GM19467 (cell line): ENCODE results near the gene MMP17.

Experiments used
- ATAC-seq: cut with Tn5 transposase; IDR thresholded peaks from one replicate; pipeline ENCODE4 v1.9.1; 2021; ENCODE audit warnings: mild to moderate bottlenecking, moderate library complexity; ENCODE audit not compliant: unreplicated experiment

The MMP17 gene

DNA sequence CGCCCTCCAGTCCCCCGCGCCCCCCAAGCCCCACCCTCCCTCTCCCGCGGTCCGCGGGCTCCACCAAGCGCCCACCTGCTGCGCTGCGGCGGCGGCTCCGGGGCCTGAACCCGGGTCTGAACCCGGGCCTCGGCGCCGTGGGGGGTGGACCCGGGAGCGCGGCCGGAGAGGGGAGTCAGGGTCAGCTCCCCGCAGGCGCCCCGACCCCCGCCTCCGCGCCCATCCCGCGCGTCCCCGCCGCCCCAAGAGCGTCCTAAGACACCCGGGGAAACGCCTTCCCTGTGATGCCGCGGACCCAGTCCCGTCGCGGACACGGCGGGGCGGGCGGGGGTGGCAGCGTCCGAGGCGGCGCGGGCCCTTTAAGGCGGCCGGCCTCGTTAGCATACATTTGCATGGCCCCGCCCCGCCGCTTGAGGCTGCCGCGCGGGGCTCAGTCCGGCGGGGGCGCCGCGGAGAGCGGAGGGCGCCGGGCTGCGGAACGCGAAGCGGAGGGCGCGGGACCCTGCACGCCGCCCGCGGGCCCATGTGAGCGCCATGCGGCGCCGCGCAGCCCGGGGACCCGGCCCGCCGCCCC, at the start of gene MMP17:
MMP17 (plus strand) TSS at position 433 of the 574 bp plus-strand sequence; CDS start at position 535, 102 bp downstream.
- ATAC-seq = peak; percentile 54

DNA sequence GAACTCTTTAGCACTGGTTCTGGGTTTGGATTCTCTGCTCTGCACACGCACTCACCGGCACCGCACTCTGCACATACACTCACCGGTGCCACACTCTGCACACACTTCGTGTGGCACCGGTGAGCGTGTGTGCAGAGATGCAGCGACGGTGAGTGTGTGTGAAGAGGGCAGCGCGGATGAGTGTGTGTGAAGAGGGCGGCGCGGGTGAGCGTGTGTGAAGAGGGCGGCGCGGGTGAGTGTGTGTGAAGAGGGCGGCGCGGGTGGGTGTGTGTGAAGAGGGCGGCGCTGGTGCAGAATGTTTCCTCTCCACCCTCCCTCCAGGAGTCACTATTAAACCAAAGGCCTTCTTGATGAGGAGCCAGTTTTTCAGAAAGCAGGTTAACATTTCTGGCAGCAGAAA, 49.2 kb upstream of the MMP17 start:
- no peak for ATAC-seq

DNA sequence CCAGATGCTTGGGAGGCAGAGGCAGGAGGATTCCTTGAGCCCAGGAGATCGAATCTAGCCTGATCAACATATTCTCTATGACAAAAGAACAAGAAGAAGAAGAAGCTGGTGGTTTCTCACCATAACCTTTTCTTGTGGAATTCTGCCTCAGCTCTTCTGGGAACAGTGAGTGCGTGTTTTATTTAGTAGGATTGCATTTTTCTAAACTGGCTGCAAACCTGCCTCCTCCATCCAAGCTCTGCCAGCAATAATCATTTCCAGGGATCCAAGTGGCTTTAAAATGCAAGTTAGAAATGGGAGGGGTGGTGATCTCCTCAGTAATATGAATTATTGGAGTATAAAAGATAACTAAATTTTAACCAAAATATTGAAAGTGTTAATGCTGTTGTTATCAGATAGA, 46.1 kb upstream of the MMP17 start:
- no peak for ATAC-seq

DNA sequence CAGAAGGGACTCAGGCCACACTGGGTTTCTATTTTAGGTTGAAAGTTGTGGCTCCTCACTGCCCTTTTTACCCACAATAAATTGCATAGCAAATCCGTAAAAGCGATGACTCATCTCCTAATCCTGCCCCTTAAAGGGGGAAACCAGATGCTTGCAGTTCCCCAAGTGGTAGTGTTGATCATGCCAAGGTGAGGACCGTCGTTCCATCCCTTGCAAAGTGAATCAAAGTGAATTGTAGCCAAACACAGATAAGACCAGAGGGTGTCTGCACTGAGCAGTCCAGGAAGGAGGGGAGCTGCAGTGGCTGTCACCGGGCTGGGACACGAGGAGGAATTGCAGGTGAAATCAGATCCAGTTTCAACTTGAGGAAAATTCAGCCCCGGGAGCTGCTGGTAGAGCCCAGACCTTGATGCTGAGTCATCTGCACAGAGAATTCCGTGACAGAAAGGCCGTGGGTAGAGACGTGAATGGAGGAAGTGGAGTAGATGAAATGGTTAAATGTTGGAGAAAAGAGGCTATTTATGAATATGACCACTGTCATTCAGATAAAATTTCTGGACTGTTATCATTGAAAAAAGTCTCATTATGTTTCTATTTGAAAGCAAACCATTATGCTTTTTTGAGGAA, 44.2 kb upstream of the MMP17 start:
- ATAC-seq = peak; percentile 70

DNA sequence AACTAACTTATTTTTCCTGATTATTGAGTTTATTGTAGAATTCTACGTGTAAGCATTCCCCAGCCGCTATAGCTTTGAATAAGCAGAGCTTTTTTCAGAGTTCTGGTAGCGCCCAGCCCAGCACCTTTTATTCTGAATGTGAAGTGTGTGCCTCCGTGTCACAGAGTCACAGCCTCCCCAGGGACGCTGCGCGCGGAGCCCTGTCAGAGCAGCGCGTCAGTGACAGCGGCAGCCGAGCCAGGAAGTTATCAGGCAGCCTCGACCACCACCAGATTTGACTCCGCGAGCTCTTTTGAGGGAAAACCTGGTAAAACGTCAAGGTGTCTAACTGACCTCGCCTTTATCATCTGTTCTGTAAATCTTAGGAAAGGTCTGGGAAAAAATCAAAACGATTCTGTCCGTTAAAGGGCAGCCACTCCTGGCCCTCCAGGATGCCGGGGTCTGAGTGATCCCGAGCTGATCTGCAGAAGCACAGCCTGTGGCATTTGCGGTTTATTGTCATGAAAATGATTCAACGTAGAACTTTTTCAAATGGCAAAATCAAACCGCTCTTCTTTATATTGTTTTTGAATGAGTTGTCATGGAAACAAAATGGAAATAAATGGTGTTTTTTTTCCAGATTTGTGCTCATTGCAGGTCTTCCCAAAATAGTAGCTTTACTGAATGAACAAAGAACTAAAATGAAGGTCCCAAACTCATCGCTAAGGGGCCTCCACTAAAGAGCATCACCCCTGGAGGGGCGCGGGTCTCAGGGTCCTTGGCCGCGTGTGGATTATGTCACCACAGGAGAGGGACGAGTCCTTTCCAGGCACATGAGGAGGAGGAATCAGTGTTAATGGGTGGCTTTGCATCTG, 43.1 kb upstream of the MMP17 start:
- no peak for ATAC-seq

DNA sequence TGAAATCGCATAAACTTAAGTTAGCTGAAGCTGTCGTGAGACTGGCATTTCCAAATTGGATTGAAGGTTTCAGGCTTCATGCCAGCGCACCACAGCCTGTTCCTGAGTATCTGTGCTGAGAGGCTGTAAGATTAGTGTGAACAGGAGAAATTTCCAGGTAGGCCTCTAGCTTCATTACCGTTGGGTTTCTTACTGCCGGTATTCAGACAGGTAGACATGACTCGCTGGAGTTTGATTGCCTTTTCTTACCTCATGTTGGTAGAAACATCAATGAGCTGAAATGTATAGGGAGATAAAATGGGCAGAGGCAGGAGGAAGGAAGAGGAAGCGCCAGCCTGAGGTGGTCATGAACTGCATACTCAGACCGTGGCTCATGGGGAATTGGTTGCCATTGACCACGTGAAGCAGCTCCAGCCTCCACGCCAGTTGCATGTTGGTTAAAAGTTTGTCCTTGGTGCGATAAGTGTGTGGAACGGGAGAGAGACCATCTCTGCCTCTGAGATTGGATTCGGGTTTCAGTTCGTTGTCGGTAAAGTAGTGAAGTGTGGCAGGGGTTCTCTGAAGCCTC, 42.3 kb upstream of the MMP17 start:
- no peak for ATAC-seq

DNA sequence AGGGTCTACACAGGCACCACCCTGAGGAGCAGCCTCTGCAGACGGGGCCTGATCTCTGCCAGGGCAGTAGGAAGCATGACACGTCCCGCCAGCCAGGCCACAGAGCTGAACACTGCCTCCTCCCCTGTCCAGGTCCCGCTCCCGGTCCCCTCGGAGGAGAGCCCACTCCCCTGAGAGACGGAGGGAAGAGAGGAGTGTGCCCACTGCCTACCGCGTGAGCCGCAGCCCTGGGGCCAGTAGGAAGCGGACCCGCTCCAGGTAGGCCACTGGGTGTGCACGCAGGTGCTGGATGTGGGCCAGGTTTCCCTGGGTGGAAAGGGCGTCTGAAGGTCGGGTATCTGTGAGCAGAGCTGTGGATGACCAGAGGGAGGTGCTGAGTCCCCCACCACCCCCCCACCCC, 41.9 kb upstream of the MMP17 start:
- ATAC-seq = no peak

DNA sequence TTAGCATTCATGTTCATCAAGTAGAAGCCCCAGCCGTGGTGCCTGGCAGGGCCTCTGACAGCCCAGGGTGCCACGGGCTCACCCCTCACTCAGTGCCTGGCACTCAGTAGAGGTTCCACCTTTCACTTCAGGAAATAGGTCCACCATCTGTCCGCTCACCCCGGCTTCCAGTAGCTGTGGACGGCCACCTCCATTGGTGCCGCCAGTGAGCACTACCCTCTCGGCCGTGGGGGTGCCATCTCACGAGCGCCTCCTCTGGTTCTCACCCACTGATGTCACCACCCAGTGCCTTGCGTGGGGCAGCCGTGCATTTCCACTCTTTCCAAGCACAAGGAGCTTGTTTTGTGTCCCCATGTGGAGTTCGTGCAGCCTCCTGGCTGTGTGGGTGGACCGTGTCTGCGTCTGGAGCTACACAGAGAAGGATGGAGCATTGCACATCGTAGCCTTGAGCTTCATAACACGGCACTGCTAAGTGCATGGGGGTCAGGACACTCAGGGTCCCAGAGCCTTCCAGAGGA, 41.0 kb upstream of the MMP17 start:
- ATAC-seq = no peak

DNA sequence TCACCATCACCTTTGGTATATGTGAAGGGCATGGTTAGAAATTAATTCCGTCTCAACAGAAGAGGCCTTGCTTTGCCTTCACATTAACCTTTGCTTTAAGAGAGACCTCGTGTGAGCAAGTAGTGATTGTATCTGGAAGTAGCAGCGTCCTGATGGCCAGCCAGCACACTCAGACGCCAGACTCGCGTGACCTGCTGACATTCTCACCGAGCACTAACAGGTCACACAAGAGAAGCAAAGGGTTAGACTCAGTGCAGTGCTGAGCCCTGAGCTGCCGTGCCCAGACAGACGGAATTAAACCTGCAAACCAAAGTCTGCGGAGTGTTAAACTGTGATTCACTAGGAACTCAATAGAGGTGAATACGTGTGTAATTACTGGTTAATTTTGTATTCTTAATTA, 40.1 kb upstream of the MMP17 start:
- no peak for ATAC-seq

DNA sequence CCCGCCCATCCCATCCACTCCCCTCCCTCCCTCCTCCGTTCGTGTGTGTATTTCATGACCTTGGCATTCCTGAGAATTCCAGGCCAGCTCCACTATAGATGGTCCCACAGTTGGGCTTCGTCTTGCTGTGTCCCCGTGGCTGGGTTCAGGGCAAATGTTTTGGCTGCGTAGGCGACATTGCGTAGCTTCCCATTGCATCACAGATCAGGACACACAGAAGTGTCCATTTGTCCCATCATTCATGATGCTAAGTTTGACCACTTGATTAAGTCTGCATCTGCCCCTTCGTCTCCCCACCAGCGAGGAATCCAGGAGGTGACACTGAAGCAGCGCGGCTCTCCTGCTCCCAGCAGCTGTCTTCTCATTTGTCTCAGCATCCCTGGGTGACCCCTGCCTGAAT, 38.6 kb upstream of the MMP17 start:
- ATAC-seq = no peak

DNA sequence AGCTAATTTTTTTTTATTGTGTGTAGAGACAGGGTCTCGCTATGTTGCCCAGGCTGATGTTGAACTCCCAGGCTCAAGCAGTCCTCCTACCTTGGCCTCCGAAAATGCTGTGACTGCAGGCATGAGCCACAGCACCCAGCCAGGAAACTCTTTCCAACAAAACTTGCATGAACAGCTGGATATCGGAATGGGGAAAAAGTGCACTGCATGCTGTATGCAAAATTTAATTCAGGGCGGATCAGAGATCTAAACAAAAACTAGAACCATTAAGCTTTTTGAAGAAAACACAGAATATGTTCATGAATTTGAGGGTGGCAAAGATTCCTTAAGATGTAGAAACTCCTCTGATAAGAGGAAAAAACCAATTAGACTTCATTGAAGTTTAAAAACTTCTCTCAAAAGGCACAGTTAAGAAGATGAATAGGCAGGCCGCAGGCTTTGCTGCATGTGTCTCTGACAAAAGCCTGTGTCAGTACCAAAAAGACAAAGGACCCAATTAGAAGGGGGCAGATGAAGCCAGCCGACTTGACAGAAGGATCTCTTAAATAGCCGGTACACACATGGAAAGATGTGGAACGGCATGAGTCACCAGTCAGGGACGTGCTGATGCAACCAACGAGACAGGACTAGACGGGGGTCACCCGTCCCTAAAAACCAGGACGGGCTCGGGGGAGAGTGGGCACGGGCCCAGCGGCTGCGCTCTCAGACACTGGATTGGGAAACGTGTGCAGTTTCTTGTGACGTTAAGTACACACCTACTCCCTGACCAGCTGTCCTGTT, 34.8 kb upstream of the MMP17 start:
- ATAC-seq = no peak

DNA sequence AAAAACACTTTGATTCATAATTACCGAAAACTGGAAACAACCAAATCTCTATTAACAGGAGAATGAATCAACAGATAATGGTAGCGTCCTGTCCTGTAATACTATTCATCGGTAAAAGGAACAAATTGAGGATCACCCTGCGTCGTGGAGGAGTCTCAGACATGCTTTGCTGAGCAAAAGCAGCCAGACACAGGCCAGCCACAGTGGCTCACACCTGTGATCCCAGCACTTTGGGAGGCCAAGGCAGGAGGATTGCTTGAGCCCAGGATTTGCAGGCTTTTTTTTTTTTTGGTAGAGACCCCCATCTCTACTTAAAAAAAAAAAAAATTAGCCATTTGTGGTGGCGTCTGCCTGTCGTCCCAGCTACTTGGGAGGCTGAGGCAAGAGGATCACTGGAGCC, 34.1 kb upstream of the MMP17 start:
- no peak for ATAC-seq

DNA sequence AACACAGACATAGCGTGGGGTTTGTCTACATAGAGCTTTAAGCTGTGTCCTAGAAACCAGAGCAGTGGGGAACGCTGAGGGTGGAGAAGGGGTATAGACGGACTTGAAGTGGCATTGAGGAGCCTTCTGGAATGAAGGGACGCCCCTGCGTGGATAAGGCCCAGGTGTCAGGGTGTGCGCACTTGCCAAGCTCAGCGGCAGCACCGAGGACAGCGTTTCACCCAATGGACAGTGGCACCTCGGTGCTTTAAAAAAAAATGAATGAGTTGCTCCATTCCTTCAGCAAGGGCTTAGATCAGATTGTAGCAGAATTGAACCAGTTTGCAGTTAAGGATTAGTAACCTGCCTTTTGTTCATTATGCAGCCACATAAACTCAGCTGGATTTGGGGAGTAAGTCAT, 33.6 kb upstream of the MMP17 start:
- no peak for ATAC-seq

DNA sequence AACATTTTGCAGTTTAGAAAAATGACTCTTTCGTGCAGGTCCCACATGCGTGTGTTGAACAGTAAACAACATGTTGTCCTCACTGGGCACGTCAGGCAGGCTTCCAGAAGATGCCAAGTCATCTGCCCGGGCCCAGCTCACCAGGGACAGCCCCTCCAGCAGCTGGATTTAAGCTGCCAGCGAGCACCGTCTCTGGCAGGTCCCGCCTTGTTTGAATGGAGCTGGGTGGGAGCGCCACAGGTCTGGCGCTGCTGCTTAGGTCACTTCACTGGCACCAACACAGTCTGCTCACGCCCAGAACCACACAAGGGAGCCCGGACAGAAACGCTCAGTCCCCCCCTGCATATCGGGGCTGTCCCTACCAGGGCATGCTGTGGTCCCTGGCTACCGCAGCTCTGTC, 33.1 kb upstream of the MMP17 start:
- no peak for ATAC-seq

DNA sequence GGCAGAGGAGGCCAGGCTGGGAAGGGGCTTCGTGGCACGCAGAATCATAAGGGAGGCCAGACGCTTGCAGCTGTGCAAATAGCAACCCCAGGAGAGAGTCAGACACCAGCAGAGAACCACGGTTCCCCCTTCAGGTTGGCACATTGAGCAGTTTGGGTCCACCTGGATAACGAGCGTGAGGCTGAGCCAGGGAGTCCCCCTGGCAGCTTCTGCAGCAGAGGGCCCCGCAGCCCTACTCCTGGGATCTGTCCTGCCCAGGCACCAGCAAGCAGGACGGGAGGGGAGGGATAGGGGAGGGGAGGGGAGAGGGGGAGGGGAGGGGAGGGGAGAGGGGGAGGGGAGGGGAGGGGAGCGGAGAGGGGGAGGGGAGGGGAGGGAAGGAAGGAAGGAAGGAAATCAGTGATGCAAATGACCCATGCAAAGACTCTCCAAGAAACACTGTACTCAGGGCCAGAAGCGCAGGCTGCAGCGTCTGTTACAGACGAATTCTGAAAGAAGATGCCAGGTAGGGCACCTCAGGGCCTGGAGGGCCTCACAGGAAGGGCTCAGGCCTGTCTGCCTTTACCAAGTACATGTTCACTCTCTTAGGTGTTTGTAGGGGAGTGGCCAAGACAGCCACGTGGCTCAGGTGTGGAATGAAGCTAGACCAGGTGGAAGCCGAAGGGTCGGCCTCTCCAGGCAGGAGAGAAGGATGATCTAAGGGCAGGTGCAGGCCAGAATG, 32.3 kb upstream of the MMP17 start:
- no peak for ATAC-seq

DNA sequence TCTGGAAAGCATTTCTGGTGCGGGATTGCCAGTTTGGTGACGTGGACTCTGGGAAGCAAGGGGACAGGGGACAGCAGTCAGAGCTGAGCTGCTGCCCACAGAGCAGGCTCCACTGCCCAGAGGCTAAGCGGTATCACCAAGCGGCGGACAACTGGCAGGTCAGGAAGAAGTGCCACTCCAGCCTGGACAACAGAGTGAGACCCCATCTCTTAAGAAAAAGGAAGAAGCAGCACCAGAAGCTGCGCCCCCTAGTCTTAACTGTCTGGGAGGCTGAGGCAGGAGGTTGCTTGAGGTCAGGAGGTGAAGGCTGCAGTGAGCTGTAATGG, 31.8 kb upstream of the MMP17 start:
- ATAC-seq = no peak

DNA sequence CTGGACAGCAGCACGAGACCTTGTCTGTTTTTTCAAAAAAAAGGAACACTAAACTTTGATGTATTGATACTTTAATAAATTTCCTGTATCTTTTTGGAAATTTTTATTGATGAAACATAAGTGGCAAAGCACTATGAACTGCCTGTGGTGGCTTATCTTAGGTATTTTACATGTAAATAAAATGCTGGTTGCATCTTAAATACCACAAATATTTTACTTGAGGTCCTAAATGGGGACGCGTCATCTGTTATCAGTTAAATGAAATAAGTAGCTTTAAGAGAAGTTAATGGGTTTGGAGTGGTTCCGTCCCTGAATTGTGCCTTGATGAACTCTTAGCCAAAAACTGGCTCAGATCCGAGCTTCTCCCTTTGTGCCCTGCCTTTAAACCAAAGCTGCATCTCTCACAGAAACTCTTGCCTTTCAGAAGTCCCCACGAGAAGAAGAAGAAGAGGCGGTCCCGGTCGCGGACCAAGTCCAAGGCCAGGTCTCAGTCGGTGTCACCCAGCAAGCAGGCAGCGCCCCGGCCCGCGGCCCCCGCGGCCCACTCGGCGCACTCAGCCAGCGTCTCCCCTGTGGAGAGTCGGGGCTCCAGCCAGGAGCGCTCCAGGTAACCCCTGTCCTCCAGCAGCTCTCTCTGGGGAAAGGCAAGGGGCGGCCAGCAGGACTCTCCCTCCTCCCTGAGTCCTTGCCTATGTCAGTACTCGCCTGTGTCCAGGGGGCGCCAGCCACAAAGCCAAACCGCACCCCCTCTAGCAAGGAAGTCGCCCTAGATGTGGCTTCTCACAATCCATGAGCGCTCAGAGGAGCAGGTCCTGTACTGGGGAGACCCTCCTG, 31.2 kb upstream of the MMP17 start:
- no peak for ATAC-seq

DNA sequence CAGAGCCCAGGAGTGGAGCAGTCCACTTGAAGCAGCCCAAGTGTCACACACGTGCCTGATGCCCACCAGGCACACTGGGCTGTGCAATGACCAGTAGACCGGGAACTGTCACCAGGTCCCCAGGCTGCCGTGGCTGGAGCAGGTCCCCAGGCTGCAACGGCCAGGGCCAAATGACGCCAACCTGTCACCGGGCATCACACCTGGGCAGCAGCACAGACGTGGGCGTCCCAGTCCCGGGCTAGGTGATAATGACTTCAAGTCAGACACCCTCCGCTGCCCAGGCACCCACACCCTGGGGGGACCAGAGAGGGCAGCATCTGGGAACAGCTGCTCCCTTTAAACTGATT, 30.6 kb upstream of the MMP17 start:
- no peak for ATAC-seq

DNA sequence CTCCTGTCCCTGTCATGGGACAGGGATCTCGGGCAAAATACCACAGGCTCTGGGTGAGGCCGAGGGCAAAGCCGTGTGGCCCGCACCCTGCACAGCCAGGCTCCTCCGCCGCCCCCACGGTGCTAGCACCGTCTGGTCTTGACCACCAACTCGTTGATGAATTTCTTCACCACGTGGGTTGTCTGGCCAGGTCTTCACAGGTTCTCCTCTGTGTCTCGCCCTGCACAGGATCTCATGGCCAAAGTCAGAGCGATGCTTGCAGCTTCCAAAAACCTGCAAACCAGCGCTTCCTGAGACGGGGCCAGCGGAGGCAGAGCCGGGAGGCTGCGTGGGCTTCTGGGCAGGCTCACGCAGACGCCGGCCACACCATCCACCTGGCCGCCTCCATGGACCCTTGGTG, 29.0 kb upstream of the MMP17 start:
- ATAC-seq = no peak
